ACHN (cell line): ENCODE results near the gene JKAMP.

Experiments
- DNase-seq: peaks from one replicate; pipeline ENCODE4 v3.0.0-alpha.2; 2015
- in situ Hi-C: cut with HindIII; loops from 2 replicates; pipeline ENCODE4 v1.10.0; 2017; ENCODE audit warnings: low sequenced_read_pairs, low pct_ligation_motif_present, low pct_unique_long_range_greater_than_20kb

Gene JKAMP

DNA sequence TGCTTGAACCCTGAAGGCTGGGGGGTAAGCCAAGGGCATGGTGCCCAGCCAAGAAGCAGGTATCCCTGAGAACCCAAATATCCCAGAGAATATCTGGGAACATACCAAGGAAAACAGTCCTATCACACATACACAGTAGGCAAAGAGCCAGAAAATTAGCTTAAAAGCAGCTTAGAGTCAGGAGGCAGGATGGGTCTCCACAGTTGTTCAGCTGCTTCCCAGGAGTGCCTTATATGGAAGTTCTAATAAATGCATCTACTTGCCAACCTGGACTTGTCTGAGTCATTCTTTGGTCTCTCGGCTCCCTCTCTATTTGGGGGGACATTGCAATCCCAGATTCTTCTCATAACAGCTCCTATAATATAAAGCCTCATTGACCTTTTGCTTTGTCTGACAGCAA, 10.1 kb upstream of the JKAMP start:
- no peak for DNase-seq
- in situ Hi-C loops = no loop called here

DNA sequence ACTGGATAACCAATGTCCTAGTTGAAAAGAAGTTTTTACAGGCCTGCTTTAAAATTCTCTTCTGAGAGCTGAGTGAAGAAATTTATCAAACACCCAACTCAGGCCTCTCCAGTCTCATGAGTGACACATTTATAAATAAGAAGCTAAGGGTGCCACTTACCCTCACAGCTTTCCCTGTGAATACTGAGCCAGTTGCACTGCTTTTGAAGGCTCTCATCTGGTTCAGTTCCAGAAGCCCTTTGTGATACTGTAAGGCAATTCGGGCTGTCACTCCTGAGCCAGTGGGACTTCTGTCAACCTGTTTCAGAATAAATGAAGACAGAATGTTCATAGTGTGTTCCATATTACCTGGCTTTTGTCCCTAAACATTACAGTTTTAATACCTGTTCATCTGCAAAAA, 8.6 kb upstream of the JKAMP start:
- in situ Hi-C loops = no loop called here

DNA sequence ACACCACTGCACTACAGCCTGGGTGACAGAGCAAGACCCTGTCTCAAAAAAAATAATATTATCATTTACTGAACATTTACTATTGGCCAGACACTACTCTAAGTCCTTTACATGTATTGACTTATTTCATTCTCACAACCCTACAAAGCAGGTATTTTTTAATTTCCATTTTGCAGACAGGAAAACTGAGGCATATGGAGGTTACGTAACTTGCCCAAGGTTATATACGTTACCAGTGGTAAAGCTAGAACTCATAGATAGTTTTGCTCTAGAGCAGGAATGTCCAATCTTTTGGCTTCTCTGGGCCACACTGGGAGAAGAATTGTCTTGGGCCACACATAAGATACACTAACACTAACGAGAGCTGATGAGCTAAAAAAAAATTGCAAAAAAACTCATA, 5.8 kb upstream of the JKAMP start:
- in situ Hi-C loops = no loop called here
- DNase-seq = no peak

More for the DNA sequence above, 8.6 kb upstream of the JKAMP start:
- DNase-seq = no peak

DNA sequence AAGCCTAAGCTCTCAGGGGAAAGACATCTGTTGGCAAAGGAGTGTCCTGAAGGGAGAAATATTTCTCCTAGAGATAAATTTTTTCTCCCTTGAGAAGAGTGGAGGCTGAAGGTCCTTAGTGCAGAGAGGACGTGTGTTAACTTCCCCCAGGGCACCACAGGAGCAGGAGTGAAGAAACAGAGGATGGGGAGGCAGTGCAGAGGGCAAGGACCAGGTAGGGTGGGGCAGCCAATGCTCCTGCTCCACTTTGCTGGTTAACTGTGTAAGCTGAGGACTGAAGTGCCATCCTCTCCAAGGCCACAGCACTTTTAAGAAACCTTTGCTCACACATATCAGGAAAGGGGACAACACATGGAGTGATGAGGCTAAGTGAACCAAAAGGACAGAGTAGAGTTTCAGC, 4.2 kb upstream of the JKAMP start:
- in situ Hi-C loops = no loop called here
- no peak for DNase-seq

DNA sequence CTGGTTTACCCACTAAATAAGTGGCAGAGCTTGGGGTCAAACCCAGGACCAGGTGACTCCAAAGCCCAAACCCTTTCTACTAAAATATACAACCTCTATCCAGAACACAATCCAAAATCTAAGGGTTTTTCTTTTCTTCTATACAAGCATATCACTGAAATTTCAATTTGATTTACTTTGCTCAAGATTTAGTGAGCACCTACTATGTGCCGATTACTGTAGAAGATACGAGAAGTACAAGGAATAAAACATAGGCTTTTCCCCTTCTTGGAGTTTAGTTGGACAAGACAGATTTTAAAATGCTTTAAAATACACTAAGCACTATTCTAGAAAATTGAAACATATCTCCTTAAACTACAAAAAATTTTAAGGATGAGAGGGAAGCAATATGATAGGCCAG, 2.9 kb upstream of the JKAMP start:
- no peak for DNase-seq
- in situ Hi-C loops = no loop called here

DNA sequence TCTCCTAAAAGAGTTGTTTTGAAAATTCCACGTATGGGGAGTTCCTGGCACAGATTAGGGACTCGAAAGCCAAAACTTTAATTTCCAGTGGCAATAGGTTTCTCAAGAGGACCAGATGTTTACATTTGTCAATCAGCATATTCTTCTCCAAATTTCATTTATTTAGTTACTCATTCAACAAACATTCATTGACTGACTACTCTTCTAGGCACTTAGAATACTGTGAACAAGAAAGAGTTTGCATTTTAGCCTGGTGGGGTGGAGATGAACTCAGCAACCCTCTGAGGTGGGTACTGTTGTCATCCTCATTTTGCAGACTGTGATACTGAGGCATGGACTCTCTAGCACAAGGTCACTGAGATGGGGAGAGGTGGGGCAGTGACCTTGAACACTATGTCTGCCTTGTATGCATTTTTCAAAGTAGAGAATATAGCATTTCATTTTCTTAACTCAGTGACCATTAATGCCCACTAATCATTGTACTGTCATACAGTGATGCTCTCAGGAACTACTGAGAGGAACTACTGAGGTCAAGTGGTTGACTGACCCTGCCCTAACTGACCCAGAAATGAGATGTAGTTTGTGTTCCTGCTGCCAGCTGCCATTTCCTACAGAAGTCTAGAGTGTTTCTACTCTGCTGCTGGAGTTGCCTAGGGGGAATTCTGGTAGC, 2.3 kb upstream of the JKAMP start:
- DNase-seq = peak; percentile 30
- in situ Hi-C loops = no loop called here

DNA sequence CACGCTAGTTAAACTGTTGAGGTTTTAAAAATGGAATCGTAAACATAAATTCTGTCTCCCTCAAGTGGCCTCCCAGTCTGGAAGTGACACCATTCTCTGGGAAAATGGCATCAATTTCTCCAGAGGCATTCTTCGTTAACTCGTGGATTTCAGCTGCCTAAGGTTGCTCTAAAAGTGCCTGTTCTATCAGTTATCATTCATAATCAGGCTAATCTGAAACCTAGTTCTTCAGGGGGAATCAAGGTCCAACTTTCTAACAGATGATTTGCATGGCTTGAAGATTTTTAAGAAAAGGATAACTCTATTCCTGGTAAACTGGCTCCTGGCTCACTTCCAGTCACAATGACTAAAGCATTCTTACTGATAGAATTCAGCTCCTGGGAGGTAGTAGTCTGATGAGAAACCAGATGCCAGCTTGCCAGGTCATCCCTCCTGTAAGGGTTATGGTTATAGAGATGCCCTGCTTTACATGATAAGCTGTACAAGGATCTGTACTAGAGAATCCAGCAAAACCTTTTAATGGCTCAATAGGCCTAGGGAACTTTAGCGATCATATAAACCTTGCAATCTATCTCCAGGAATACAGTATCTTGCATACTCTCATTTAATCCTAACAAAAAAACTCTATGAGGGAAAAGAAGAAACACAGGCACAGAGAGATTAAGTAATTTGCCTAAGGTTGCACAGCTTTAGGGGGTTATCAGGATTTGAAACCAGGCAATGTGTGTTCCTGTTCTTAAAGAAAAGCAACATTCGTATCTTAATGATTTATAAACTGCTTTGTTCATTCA, 1.6 kb upstream of the JKAMP start:
- DNase-seq = peak; percentile 96
- in situ Hi-C loops = no loop called here

DNA sequence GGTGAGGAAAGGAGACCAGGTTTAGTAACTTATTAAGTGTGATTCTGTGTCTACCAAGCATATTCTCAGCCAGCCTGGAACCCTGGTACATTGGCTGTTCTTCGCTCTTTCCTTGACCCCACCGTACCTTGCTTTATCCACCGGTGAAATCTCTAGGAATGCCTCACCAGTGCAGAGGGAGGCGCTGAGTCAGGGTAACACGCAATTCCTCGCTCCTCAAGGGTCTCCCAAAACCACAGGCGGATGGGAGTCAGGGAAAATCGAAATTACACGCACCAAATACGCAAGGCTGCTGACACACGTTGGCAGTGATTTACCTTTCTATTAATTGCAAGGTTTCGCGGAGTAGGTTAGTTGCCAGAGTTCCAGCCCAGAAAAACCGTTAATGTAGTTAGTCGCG, 954 bp upstream of the JKAMP start:
- in situ Hi-C loops = no loop called here
- DNase-seq = peak; percentile 68

DNA sequence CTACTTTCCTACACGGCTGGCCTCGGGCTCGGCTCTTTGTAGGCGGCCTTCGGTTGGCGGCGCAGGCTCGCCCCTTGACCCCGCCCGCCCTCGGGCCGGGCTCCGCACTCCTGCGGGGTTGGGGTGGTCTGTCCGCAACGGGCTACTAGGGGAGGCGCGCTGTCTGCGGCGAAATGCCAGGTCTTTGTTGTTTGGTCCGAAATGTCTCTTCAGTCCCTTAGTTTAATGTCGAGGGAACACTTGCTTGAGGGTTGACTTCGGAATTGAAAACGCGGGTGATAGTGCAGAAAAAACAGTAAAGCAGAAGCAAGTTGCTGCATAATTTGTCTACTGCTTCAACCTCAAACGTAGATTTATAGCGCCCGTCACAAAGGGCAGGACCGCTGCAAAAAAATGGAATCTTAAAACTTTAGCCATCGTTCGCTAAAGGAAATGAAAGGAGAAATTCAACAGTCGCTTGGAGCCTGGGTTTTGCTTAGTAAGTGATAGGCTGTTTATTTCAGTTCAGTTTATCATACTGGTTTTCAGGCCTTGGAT, 390 bp downstream of the JKAMP start:
- peak; percentile 25 for DNase-seq
- in situ Hi-C loops = no loop called here

DNA sequence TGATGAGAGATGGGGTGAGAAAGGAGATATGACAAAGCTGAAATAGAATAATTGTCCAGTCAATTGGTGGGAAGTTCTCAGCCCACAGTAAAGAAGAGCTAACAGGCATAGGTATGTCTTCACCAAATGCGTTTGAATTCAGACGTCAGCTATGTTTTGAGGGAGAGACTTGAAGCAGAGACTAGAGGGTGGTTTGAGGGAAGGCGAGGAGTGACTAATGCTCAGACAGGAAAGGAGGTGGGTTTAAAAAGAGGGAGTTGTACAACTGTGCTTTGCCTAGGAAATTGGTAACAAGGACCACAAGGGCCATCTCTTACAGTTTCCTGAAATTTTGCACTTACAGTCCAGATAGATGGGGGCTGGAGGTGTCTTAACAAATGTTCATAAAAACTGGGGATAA, 6.4 kb downstream of the JKAMP start:
- DNase-seq = no peak
- in situ Hi-C loops = no loop called here

DNA sequence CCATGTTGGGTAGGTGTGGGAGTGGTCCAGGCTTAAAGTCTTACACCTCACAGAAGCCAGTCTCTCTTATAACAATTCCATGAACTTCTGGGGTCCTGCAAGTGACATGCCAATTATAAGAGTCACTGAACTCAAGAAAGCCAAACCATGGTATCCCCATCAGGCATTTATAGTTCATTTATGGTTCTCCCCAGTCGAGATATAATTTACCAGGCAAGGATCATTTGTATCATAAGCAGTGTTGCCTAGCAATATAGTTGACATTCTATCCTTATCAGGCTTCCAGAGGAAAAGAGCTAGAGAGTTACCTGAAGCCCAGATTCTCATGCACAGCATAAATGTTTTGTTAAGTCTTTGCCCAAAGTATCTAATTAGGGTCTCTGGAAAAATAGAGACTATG, 8.1 kb downstream of the JKAMP start:
- in situ Hi-C loops = no loop called here

DNA sequence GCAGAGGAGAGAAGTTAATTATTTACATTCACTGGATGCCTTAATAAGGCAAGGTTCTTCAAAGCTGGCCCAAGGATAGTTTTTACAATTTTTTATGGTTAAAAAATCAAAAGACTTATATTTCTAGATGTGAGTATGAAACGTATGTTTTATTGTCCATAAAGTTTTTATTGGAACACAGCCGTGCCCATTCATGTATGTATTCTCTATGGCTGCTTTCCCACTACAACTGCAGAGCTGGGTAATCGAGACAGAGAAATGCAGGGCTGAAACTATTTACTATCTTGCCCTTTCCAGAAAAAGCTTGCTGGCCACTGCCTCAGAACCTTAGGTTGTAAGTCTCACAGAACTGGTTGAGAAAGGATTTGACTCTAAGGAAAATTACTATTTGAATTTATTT, 16.4 kb downstream of the JKAMP start:
- in situ Hi-C loops = no loop called here
- peak; percentile 4 for DNase-seq

More for the DNA sequence above, 8.1 kb downstream of the JKAMP start:
- DNase-seq = no peak

DNA sequence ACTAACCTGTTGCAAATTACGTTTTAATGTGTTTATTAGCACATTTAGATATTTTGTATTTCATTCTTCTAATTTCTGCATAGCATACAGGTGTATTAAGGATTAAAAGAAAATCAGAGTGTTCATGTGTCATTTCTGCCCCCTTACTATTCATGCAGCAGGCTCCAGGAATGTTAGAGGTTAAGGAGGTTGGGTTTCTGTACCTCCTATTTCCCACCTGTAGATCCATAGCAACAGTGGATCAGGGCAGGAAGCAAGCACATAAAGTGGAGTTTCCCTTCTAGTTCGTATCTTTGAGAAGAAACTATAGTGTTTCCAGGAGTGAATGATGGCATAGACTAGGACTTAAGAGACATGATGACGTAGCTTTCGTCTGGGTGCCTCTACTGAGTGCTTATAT, 18.9 kb downstream of the JKAMP start:
- in situ Hi-C loops = no loop called here
- DNase-seq = no peak

DNA sequence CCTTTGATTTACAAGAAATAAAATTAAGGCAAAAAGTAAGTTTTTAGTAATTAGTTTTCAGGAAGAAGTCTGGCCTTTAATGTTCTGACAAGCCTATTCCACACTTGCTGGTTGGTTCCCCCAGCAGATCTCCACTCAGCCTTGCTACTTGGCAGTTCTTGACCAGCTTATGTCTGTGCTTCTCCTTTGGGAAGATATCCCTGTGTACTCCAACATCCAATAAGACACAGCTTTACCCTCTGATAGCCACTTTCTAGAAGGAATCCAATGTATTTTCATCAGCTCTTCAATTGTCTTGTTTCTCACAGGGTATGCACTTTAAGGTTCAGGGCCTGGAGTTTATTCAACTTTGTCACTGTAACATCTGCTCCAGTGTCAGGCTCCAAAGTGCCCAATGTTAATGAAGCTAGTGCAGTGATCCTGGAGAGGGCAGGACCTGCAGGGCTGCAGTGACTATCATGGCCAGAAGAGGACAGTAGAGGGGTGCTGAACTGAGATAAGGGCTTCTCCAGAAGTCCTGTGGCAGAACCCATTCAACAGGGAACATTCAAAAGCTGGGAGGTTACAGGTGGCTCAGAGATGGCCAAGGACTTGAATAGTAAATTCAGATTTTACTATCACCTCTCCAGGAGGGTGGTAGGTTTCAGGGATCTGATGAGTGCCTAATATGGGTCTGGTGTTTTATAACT, 22.9 kb downstream of the JKAMP start:
- in situ Hi-C loops = no loop called here
- DNase-seq = peak; percentile 60

DNA sequence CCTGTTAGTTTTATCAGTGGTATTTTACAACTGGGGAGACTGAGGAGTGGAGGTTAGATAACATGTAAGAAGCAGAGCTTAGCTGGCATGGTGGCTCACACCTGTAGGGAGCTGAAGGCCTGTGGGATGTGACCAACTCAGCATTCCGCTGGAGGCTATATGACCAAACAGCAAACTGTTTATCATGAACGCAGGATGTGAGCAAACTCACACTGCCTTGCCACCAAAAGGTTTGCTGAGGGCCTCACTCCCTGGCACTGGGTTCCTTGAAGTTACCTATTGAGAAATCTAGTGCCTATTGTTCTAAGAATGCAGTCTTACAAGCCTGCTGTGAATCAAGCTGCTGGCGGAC, 23.4 kb downstream of the JKAMP start:
- in situ Hi-C loops = no loop called here
- DNase-seq = no peak

DNA sequence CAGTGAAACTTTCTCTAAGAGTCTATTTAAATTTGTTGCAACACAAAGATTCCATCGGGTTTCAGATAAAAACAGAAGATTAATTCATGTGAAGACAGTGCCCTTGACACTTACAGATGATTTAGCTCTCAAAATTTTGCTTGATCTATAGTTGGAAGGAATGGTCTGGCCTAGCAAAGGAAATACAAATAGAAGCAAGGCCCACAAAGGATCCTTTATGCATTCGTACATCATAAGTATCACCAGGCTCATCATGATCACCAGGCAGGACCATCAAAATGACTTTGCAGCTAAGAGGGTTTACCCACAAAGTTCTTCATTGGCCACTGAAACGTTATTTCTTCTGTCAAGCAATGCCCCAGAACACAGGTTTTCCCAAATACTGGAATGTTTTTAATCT, 24.8 kb downstream of the JKAMP start:
- in situ Hi-C loops = no loop called here
- DNase-seq = no peak

DNA sequence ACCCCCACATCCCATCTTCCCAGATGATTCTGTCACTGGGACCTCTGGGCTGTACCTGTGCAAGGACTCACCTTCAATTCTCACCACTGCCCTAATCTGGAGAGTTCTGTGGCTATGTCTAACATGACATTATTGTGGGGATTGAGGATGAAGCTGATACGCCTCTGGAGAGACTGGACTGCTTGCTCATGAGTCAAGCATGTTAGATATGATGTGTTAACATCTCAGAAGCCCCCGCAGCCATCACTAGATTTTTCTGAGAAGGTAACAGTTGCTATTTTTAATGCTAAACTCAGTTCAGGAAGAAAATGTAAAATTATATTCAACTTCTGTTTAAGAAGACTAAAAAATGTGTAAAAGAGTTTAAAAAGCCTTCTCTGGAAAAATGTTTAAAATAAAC, 25.7 kb downstream of the JKAMP start:
- no peak for DNase-seq

DNA sequence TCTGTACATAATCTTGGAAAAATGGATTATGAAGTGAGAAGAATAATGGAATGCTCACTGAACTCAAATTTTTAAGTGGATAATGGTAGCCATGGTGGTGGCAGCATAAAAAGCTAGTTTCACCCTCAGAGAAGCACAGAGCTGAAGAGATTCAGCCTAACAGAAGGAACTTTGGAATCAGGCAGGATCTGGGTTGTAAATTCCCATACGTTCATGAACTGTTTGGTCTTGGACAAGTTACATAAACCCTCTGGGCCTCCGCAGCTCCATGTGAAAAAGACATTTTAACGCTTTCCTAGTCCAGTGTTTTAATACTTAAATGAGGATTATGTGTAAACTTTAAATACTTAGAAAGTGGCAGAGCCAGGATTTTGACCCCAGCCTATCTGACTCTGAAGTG, 26.6 kb downstream of the JKAMP start:
- in situ Hi-C loops = no loop called here
- no peak for DNase-seq

More for the DNA sequence above, 25.7 kb downstream of the JKAMP start:
- in situ Hi-C loops = no loop called here

DNA sequence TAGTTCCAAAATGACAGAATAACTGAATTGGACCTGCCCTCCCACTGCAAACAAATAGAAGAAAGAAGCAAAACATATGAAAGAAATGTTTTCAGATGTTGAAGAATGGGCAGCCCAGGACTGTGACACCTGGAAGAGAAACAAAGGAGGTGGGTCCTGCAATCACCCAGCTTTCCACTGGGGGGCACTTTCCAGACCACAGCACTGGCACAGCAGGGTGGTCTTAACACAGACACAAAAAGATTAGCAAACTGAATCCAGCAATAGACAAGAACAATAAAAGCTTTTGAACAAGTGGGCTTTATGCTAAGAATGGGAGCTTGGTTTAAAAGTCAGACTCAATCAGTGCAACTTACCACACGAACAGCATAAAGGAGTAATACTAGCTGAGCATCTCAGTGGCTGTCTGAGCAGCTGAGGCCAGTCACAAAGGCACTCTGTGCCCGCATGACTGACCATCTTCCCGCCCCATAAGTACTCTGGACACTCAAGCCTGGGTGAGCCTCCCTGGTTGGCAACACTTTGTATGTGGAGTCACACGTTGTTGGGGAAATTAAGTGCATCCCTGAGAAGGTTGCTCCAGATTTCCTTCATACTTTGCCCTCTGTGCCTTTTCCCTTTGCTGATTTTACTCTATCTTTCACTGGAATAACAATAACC, 27.7 kb downstream of the JKAMP start:
- in situ Hi-C loops = no loop called here
- peak; percentile 9 for DNase-seq
